ENCODE measurements around the gene DNAJB13. TPM values are rescaled to one million over a fixed set of nuclear protein-coding genes. Genes with fewer than 3 reads are reported as not detected.

DNAJB13 gene
- total RNA-seq, 2 donors from 2014 or later = 1.8 TPM; not detected in 1

DNA sequence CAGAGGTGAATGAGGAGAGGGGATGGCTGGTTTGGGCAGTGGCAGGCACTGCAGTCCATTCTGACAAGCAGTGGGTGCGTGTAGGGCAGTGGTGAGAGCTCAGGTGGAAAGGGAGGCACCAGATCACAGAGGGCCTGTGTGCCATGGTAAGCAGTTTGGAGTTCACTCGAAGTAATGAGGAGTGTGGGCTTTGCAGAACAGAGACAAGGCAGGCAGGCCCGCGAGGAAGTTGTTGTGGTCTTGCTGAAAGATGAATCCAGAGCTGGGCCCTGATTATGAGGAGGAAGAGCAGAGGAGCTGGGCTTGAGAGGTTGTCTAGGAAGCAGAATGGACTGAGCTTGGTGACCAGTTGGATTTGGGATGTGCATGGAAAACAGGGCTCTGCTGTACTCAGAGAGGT lies 1.6 kb upstream of the DNAJB13 start:
- TF ChIP-seq, protein P1, sequence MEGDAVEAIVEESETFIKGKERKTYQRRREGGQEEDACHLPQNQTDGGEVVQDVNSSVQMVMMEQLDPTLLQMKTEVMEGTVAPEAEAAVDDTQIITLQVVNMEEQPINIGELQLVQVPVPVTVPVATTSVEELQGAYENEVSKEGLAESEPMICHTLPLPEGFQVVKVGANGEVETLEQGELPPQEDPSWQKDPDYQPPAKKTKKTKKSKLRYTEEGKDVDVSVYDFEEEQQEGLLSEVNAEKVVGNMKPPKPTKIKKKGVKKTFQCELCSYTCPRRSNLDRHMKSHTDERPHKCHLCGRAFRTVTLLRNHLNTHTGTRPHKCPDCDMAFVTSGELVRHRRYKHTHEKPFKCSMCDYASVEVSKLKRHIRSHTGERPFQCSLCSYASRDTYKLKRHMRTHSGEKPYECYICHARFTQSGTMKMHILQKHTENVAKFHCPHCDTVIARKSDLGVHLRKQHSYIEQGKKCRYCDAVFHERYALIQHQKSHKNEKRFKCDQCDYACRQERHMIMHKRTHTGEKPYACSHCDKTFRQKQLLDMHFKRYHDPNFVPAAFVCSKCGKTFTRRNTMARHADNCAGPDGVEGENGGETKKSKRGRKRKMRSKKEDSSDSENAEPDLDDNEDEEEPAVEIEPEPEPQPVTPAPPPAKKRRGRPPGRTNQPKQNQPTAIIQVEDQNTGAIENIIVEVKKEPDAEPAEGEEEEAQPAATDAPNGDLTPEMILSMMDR (IDR thresholded peaks at IDR 0.05) = no peak
- H3K36me3 ChIP-seq = no peaks in the 10 kb centered on the region
- no peak overlapping the region for H3K27ac ChIP-seq
- no peaks in the 10 kb centered on the region for H3K27me3 ChIP-seq (replicated peaks; ENCODE audit: insufficient read depth)
- no peaks in the 10 kb centered on the region for H3K9me3 ChIP-seq
- ATAC-seq (ENCODE audit: insufficient number of reproducible peaks, low FRiP score, low read depth) = no peak
- H3K4me1 ChIP-seq (ENCODE audit: control insufficient read depth in 1 of 2, low read depth in 2 of 2) = no peaks in the 10 kb centered on the region
- DNase-seq (ENCODE audit: low spot score) = no peak
- no peak overlapping the region for H3K4me3 ChIP-seq

DNA sequence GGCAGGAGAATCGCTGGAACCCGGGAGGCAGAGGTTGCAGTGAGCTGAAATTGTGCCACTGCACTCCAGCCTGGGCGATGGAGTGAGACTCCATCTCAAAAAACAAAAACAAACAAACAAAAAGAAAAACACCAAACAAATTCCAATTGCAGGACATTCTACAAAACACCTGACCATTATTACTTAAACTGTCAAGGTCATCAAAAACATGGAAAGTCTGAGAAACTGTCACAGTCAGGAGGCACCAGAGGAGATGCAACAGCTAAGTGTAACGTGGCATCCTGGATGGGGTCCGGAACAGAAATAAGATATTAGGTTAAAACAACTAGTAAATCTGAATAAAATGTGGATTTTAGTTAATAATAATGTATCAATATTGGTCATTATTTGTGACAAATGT lies 914 bp upstream of the DNAJB13 start:
- Histone ChIP-seq H3K27me3 (replicated peaks; ENCODE audit: insufficient read depth) (no peaks in the 10 kb centered on the region), H3K4me3 (no peak overlapping the region), H3K4me1 (ENCODE audit: control insufficient read depth in 1 of 2, low read depth in 2 of 2) (no peaks in the 10 kb centered on the region), H3K9me3 (no peaks in the 10 kb centered on the region), H3K36me3 (no peaks in the 10 kb centered on the region), H3K27ac (no peak overlapping the region)
- no peak for DNase-seq (ENCODE audit: low spot score)
- TF ChIP-seq, protein P1 (IDR thresholded peaks at IDR 0.05) = no peak
- ATAC-seq (ENCODE audit: insufficient number of reproducible peaks, low FRiP score, low read depth) = no peak

DNA sequence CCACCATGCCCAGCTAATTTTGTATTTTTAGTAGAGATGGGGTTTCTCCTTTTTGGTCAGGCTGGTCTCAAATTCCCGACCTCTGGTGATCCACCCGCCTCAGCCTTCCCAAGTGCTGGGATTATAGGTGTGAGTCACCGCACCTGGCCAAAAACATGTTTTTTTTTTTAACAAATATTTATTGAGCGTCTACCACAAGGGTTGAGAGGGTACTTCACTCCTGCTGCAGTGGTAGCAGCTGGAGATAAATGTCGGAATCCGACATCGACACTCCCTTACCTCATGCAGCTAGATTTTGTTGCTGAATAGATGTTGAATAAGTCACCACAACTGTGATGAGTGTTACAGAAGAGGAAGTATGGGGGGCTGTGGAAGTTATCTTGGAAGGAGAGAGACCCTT lies 971 bp downstream of the DNAJB13 start:
- Histone ChIP-seq H3K27ac (no peak overlapping the region), H3K4me1 (ENCODE audit: control insufficient read depth in 1 of 2, low read depth in 2 of 2) (no peaks in the 10 kb centered on the region), H3K36me3 (no peaks in the 10 kb centered on the region), H3K27me3 (replicated peaks; ENCODE audit: insufficient read depth) (no peaks in the 10 kb centered on the region), H3K9me3 (no peaks in the 10 kb centered on the region), H3K4me3 (no peak overlapping the region)
- no peak for DNase-seq (ENCODE audit: low spot score)
- no peak for ATAC-seq (ENCODE audit: insufficient number of reproducible peaks, low FRiP score, low read depth)
- TF ChIP-seq, protein P1 (IDR thresholded peaks at IDR 0.05) = no peak

DNA sequence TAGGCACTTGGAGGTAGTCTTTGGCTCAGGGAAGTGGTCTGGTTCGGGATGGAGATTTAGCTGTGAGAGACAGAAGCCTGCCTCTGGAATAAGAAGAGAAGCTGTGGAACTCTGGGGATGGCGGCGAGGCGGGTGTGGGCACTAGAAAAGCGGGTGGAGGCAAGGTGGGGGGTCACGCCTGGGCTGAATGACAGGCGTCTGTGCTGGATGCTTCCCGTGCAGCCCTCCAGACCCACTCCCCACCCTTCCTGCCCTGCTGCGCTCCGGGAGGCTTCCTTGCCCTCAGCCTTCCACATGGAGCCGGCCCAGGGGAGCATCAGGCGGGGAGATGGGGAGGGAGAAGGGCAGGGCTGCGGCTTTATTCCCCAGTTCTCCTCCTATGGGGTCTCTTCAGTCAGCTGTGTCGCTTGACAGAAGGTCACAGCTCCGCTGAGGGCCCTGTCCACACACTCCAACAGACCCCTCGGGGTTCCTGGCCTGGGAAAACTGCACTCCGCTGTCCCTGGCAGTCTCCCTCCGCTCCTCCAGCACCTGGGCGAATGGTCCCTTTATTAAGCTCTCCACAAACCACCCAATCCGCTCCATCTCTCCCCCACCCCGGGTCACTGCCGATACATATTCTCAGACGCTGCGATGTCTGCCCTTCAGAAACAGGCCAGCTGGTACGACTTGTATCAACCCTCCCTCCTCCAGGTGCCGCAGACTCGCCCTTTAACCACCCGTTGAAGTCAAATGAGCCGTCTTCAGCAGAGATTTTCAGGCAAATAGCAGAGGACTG lies 6.2 kb downstream of the DNAJB13 start:
- Histone ChIP-seq H3K9me3 (no peaks in the 10 kb centered on the region), H3K36me3 (no peaks in the 10 kb centered on the region), H3K27me3 (replicated peaks; ENCODE audit: insufficient read depth) (no peaks in the 10 kb centered on the region), H3K27ac (no peak overlapping the region), H3K4me1 (ENCODE audit: control insufficient read depth in 1 of 2, low read depth in 2 of 2) (no peaks in the 10 kb centered on the region), H3K4me3 (no peak overlapping the region)
- TF ChIP-seq, protein P1 (IDR thresholded peaks at IDR 0.05) = no peak
- ATAC-seq (ENCODE audit: insufficient number of reproducible peaks, low FRiP score, low read depth) = no peak
- DNase-seq (ENCODE audit: low spot score) = no peak

DNA sequence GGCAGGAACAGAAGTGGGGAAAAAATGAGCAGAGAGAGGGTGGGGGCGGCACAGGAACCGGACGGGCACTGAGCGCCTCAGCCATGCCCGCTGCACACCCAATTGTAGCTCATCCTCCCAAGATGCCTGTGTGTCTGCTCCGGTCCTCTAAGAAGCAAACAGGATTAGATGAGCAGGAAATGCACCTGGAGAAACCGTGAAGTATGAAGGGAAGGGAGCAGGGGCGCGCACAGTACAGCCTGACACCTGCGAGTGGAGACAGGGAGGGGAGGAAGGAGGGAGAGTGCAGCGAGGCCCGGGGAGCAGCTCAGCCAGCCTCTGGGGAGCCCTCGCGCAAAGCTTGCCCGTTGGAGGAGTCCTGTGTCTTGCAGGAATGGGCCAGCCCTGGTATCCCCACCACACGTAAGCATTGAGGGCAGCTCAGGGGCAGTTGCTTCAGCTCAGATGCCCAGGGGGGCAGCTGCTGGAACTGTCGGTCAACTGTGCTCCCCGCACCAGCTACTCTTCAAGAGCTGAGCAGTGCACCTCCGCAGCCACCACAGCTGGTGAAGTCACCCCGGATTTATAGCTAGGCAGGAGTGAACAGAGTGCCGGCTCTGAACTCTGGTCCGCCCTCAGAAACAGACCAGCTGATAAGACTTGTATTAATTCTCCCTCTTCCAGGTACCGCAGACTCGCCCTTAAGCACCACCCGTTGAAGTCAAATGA lies 7.0 kb downstream of the DNAJB13 start:
- no peaks in the 10 kb centered on the region for H3K27me3 ChIP-seq (replicated peaks; ENCODE audit: insufficient read depth)
- no peak overlapping the region for H3K27ac ChIP-seq
- ATAC-seq (ENCODE audit: insufficient number of reproducible peaks, low FRiP score, low read depth) (no peak), DNase-seq (ENCODE audit: low spot score) (no peak)
- no peaks in the 10 kb centered on the region for H3K4me1 ChIP-seq (ENCODE audit: control insufficient read depth in 1 of 2, low read depth in 2 of 2)
- TF ChIP-seq, protein P1 (IDR thresholded peaks at IDR 0.05) = no peak
- no peaks in the 10 kb centered on the region for H3K9me3 ChIP-seq
- H3K4me3 ChIP-seq = no peak overlapping the region
- no peaks in the 10 kb centered on the region for H3K36me3 ChIP-seq
